Testis (tissue), 2 donors: ENCODE data around the gene PIGN.

Experiments used
- CTCF ChIP-seq, 3 experiments: fragments of 450-650 bp in 2 of 3; fragments of 200-600 bp in 1 of 3; sonication (generic) in 1 of 3; IDR thresholded peaks; one replicate each; pipeline ENCODE4 v1.5.1; 2016 to 2019; ENCODE audit warnings: antibody characterized with exemption in 3 of 3, mild to moderate bottlenecking in 2 of 3, moderate library complexity in 1 of 3
- POLR2A ChIP-seq: fragments of 450-650 bp; IDR thresholded peaks from one replicate; pipeline ENCODE4 v1.6.1; 2017; ENCODE audit warnings: antibody characterized with exemption, mild to moderate bottlenecking, moderate library complexity

GRCh38 chr18:62044490-62045000, 142.3 kb downstream of the PIGN start:
- TF ChIP-seq CTCF (IDR thresholded peaks at IDR 0.05) = no peak
- no peak for TF ChIP-seq POLR2A
